H1 (cell line): ENCODE results near the gene C11orf98. TPM values are rescaled to one million over a fixed set of nuclear protein-coding genes. Genes with fewer than 3 reads are reported as not detected.

ENCODE experiments used
- polyA plus RNA-seq, 7 experiments: library from polyadenylated mRNA; depleted of rRNA in 3 of 7; stranded (reverse) in 5 of 7; unstranded in 2 of 7; fragments of >200 nt in 5 of 7; fragments of 200-250 nt in 2 of 7; gene quantifications; 1 replicate in 5 of 7; 2 replicates in 1 of 7; 4 replicates in 1 of 7; pipeline versions ENCODE4 v1.2.1 to v1.2.3, GENCODE V29; 2011 to 2013; ENCODE audit warnings: missing spikeins in 2 of 7, mixed read lengths in 2 of 7
- small RNA-seq: library from polyadenylated mRNA; stranded (forward); fragments of <200 nt; extraction: miRNeasy Mini kit (QIAGEN cat#:217004); gene quantifications from one replicate; pipeline ENCODE3, GENCODE V24; 2013; ENCODE audit not compliant: insufficient read depth
- total RNA-seq: library from RNA; stranded (reverse); fragmentation: NEBNext Ultra II Directional; extraction: Animal tissue kit (Norgen Biotek cat#: 25700); gene quantifications from 2 replicates; pipeline ENCODE4 v1.2.1, GENCODE V29; 2021

Gene C11orf98
- total and polyA plus RNA-seq, 2 of the 8 experiments (the other 6 are each of a cell fraction or from before 2014, with no cell fraction given), result 68.0 to 171 TPM

Small RNA genes lying within 50 kb of the gene (small RNA-seq; reads per million reads assigned to genes)
- not detected for gene SNORA57

Other genes starting within 250 kb of the C11orf98 start
- gene SCGB1A1, start 246.2 kb downstream of the C11orf98 start, total RNA-seq, result not detected in 2 replicates
- not detected in 2 replicates for gene SCGB1A1, start 246.2 kb downstream of the C11orf98 start, polyA plus RNA-seq (2011; rRNA removed)
- 5.8 and 6.7 TPM in 2 replicates for gene AHNAK, start 118.4 kb downstream of the C11orf98 start, total RNA-seq
- gene AHNAK, start 118.4 kb downstream of the C11orf98 start, polyA plus RNA-seq (2011; rRNA removed), result 2.0 and 2.5 TPM in 2 replicates
- gene EEF1G, start 91.3 kb downstream of the C11orf98 start, total RNA-seq, result 1,622 and 1,627 TPM in 2 replicates
- 1,996 and 2,000 TPM in 2 replicates for gene EEF1G, start 91.3 kb downstream of the C11orf98 start, polyA plus RNA-seq (2011; rRNA removed)
- 24.6 and 31.5 TPM in 2 replicates for gene TUT1, start 73.7 kb downstream of the C11orf98 start, total RNA-seq
- gene TUT1, start 73.7 kb downstream of the C11orf98 start, polyA plus RNA-seq (2011; rRNA removed), result 17.8 and 26.2 TPM in 2 replicates
- 114 and 117 TPM in 2 replicates for gene MTA2, start 63.3 kb downstream of the C11orf98 start, total RNA-seq
- gene MTA2, start 63.3 kb downstream of the C11orf98 start, polyA plus RNA-seq (2011; rRNA removed), result 25.7 and 32.2 TPM in 2 replicates
- 29.9 and 31.2 TPM in 2 replicates for gene EML3, start 52.4 kb downstream of the C11orf98 start, total RNA-seq
- gene EML3, start 52.4 kb downstream of the C11orf98 start, polyA plus RNA-seq (2011; rRNA removed), result 19.2 and 30.1 TPM in 2 replicates
- gene ROM1, start 52.0 kb downstream of the C11orf98 start, total RNA-seq, result 0.55 and 2.2 TPM in 2 replicates
- gene ROM1, start 52.0 kb downstream of the C11orf98 start, polyA plus RNA-seq (2011; rRNA removed), result 0.86 and 0.91 TPM in 2 replicates
- gene B3GAT3, start 43.2 kb downstream of the C11orf98 start, total RNA-seq, result 28.0 and 34.5 TPM in 2 replicates
- gene B3GAT3, start 43.2 kb downstream of the C11orf98 start, polyA plus RNA-seq (2011; rRNA removed), result 39.0 and 57.7 TPM in 2 replicates
- gene GANAB, start 18.6 kb downstream of the C11orf98 start, total RNA-seq, result 326 and 330 TPM in 2 replicates
- 289 and 297 TPM in 2 replicates for gene GANAB, start 18.6 kb downstream of the C11orf98 start, polyA plus RNA-seq (2011; rRNA removed)
- 29.3 and 30.1 TPM in 2 replicates for gene INTS5, start 11.9 kb downstream of the C11orf98 start, total RNA-seq
- gene INTS5, start 11.9 kb downstream of the C11orf98 start, polyA plus RNA-seq (2011; rRNA removed), result 23.6 and 30.3 TPM in 2 replicates
- 66.1 and 67.8 TPM in 2 replicates for gene CSKMT, start 102 bp upstream of the C11orf98 start, total RNA-seq
- gene CSKMT, start 102 bp upstream of the C11orf98 start, polyA plus RNA-seq (2011; rRNA removed), result 12.0 and 26.4 TPM in 2 replicates
- 14.2 and 15.2 TPM in 2 replicates for gene UQCC3, start 6.5 kb upstream of the C11orf98 start, total RNA-seq
- gene UQCC3, start 6.5 kb upstream of the C11orf98 start, polyA plus RNA-seq (2011; rRNA removed), result 15.7 and 27.9 TPM in 2 replicates
- gene LBHD1, start 7.1 kb upstream of the C11orf98 start, total RNA-seq, result 3.6 and 5.2 TPM in 2 replicates
- 2.3 and 2.8 TPM in 2 replicates for gene LBHD1, start 7.1 kb upstream of the C11orf98 start, polyA plus RNA-seq (2011; rRNA removed)
- gene UBXN1, start 13.9 kb upstream of the C11orf98 start, total RNA-seq, result 104 and 114 TPM in 2 replicates
- gene UBXN1, start 13.9 kb upstream of the C11orf98 start, polyA plus RNA-seq (2011; rRNA removed), result 78.6 and 126 TPM in 2 replicates
- gene LRRN4CL, start 24.3 kb upstream of the C11orf98 start, total RNA-seq, result 0.26 TPM in 1 of 2 replicates, not detected in the other
- gene LRRN4CL, start 24.3 kb upstream of the C11orf98 start, polyA plus RNA-seq (2011; rRNA removed), result 0.03 and 0.05 TPM in 2 replicates
- gene BSCL2, start 42.2 kb upstream of the C11orf98 start, total RNA-seq, result 59.5 and 73.7 TPM in 2 replicates
- gene BSCL2, start 42.2 kb upstream of the C11orf98 start, polyA plus RNA-seq (2011; rRNA removed), result 264 and 286 TPM in 2 replicates
- 4.9 and 6.4 TPM in 2 replicates for gene GNG3, start 42.5 kb upstream of the C11orf98 start, total RNA-seq
- 10.9 and 12.1 TPM in 2 replicates for gene GNG3, start 42.5 kb upstream of the C11orf98 start, polyA plus RNA-seq (2011; rRNA removed)
- 44.3 and 46.4 TPM in 2 replicates for gene HNRNPUL2, start 62.2 kb upstream of the C11orf98 start, total RNA-seq
- gene HNRNPUL2, start 62.2 kb upstream of the C11orf98 start, polyA plus RNA-seq (2011; rRNA removed), result 12.7 and 14.9 TPM in 2 replicates
- 34.1 and 34.5 TPM in 2 replicates for gene TTC9C, start 63.3 kb upstream of the C11orf98 start, total RNA-seq
- 25.4 and 28.1 TPM in 2 replicates for gene TTC9C, start 63.3 kb upstream of the C11orf98 start, polyA plus RNA-seq (2011; rRNA removed)
- 76.5 and 76.9 TPM in 2 replicates for gene ZBTB3, start 89.0 kb upstream of the C11orf98 start, total RNA-seq
- gene ZBTB3, start 89.0 kb upstream of the C11orf98 start, polyA plus RNA-seq (2011; rRNA removed), result 30.2 and 39.5 TPM in 2 replicates
- 126 and 131 TPM in 2 replicates for gene POLR2G, start 96.4 kb upstream of the C11orf98 start, total RNA-seq
- 206 and 329 TPM in 2 replicates for gene POLR2G, start 96.4 kb upstream of the C11orf98 start, polyA plus RNA-seq (2011; rRNA removed)
- 29.6 and 31.9 TPM in 2 replicates for gene TAF6L, start 106.2 kb upstream of the C11orf98 start, total RNA-seq
- gene TAF6L, start 106.2 kb upstream of the C11orf98 start, polyA plus RNA-seq (2011; rRNA removed), result 24.8 and 37.3 TPM in 2 replicates
- gene TMEM179B, start 122.2 kb upstream of the C11orf98 start, total RNA-seq, result 16.3 and 18.6 TPM in 2 replicates
- 62.2 and 65.1 TPM in 2 replicates for gene TMEM179B, start 122.2 kb upstream of the C11orf98 start, polyA plus RNA-seq (2011; rRNA removed)
- gene TMEM223, start 126.8 kb upstream of the C11orf98 start, total RNA-seq, result 22.9 and 23.5 TPM in 2 replicates
- 59.7 and 64.1 TPM in 2 replicates for gene TMEM223, start 126.8 kb upstream of the C11orf98 start, polyA plus RNA-seq (2011; rRNA removed)
- 44.8 and 49.8 TPM in 2 replicates for gene NXF1, start 140.2 kb upstream of the C11orf98 start, total RNA-seq
- gene NXF1, start 140.2 kb upstream of the C11orf98 start, polyA plus RNA-seq (2011; rRNA removed), result 48.1 and 63.6 TPM in 2 replicates
- gene STX5, start 166.8 kb upstream of the C11orf98 start, total RNA-seq, result 24.2 and 25.3 TPM in 2 replicates
- 23.4 and 28.5 TPM in 2 replicates for gene STX5, start 166.8 kb upstream of the C11orf98 start, polyA plus RNA-seq (2011; rRNA removed)
- gene TEX54, start 167.6 kb upstream of the C11orf98 start, total RNA-seq, result 1.2 TPM in 1 of 2 replicates, not detected in the other
- not detected in 2 replicates for gene TEX54, start 167.6 kb upstream of the C11orf98 start, polyA plus RNA-seq (2011; rRNA removed)
- 97.0 and 101 TPM in 2 replicates for gene WDR74, start 174.4 kb upstream of the C11orf98 start, total RNA-seq
- 93.6 and 116 TPM in 2 replicates for gene WDR74, start 174.4 kb upstream of the C11orf98 start, polyA plus RNA-seq (2011; rRNA removed)
- 393 and 410 TPM in 2 replicates for gene SLC3A2, start 215.7 kb upstream of the C11orf98 start, total RNA-seq
- gene SLC3A2, start 215.7 kb upstream of the C11orf98 start, polyA plus RNA-seq (2011; rRNA removed), result 435 and 574 TPM in 2 replicates